Measurements from ENCODE around the gene KIF15.
"Not testable (repeated sequence)": the region's sequence is repeated elsewhere in the genome, so short reads cannot be mapped to it uniquely, and the experiment has no call there.

KIF15 gene

GRCh38 chr3:44761424-44762169 is at the start of gene KIF15, which contains the start of gene KIAA1143:
TSS of gene KIF15 (plus strand) at chr3:44761794. CDS start at chr3:44761866, 72 bp downstream.
TSS of gene KIAA1143 (minus strand) at chr3:44761619. CDS start at chr3:44761602, 17 bp downstream.
- peak; percentile 77 for DNase-seq

GRCh38 chr3:44712455-44713075 is 49.0 kb upstream of the KIF15 start, which contains the start of gene ZNF502:
TSS of gene ZNF502 (plus strand) at chr3:44712660. CDS start at chr3:44720262, 7,602 bp downstream.
- DNase-seq = peak; percentile 60

GRCh38 chr3:44721231-44722102 is 40.1 kb upstream of the KIF15 start:
- DNase-seq = no peak

GRCh38 chr3:44722103-44722401 is 39.5 kb upstream of the KIF15 start:
- DNase-seq = no peak

- DNase-seq = peak; percentile 78
These were observed 32.1 kb upstream of the KIF15 start, which contains the start of gene ZNF501 for GRCh38 chr3:44729384-44729910. TSS of gene ZNF501 (plus strand) at chr3:44729635. CDS start at chr3:44734422, 4,787 bp downstream.

GRCh38 chr3:44734646-44735168 is 26.9 kb upstream of the KIF15 start:
- DNase-seq = no peak

- no peak for DNase-seq
These were observed 532 bp upstream of the KIF15 start for GRCh38 chr3:44761101-44761423.

- DNase-seq = no peak
These were observed 630 bp downstream of the KIF15 start for GRCh38 chr3:44762170-44762677.

GRCh38 chr3:44762690-44763089 is 1.1 kb downstream of the KIF15 start:
- no peak for DNase-seq

- no peak for DNase-seq
These were observed 2.7 kb downstream of the KIF15 start for GRCh38 chr3:44764248-44764647.

- DNase-seq = no peak
These were observed 10.0 kb downstream of the KIF15 start for GRCh38 chr3:44771424-44772098.

GRCh38 chr3:44772099-44772442 is 10.5 kb downstream of the KIF15 start:
- no peak for DNase-seq

GRCh38 chr3:44782891-44783290 is 21.3 kb downstream of the KIF15 start:
- DNase-seq = no peak

GRCh38 chr3:44795197-44795596 is 33.6 kb downstream of the KIF15 start:
- no peak for DNase-seq

- DNase-seq = no peak
These were observed 40.4 kb downstream of the KIF15 start for GRCh38 chr3:44802011-44802410.

GRCh38 chr3:44803298-44803697 is 41.7 kb downstream of the KIF15 start:
- DNase-seq = no peak

GRCh38 chr3:44805960-44806359 is 44.4 kb downstream of the KIF15 start:
- no peak for DNase-seq

GRCh38 chr3:44814751-44815150 is 53.2 kb downstream of the KIF15 start:
- DNase-seq = no peak

- not testable (repeated sequence) for DNase-seq
These were observed 54.7 kb downstream of the KIF15 start for GRCh38 chr3:44816334-44816733.

- not testable (repeated sequence) for DNase-seq
These were observed 59.6 kb downstream of the KIF15 start for GRCh38 chr3:44821206-44821605.

GRCh38 chr3:44825264-44825925 is 63.8 kb downstream of the KIF15 start:
- no peak for DNase-seq

GRCh38 chr3:44827196-44827595 is 65.6 kb downstream of the KIF15 start:
- no peak for DNase-seq
